Calu3 (cell line): ENCODE data around the gene SLC22A31. TPM values are rescaled to one million over a fixed set of nuclear protein-coding genes. Genes with fewer than 3 reads are reported as not detected.

Experiments used
- BruUV-seq: library from RNA; stranded (reverse); fragments of 400-500 nt; replicated peaks from 2 replicates; lab custom pipeline; 2021; lab: Mats Ljungman, UMichigan
- CTCF ChIA-PET: fragments of 300-600 bp; sonication (Branson Sonifier 250); formaldehyde crosslinking; loops from one replicate; lab custom pipeline; 2022; ENCODE audit warnings: antibody characterized with exemption; lab: Charles Lee
- DNase-seq: peaks from one replicate; pipeline ENCODE4 v3.0.0; 2022
- H3K27ac Mint-ChIP-seq: one replicate; pipeline ENCODE4 v1.8.0; 2022; ENCODE audit warnings: mixed read lengths; ENCODE audit not compliant: unreplicated experiment
- H3K27me3 Mint-ChIP-seq: one replicate; pipeline ENCODE4 v1.8.0; 2022; ENCODE audit warnings: mixed read lengths; ENCODE audit not compliant: unreplicated experiment
- H3K36me3 Mint-ChIP-seq: one replicate; pipeline ENCODE4 v1.8.0; 2022; ENCODE audit warnings: mild to moderate bottlenecking, moderate library complexity, mixed read lengths; ENCODE audit not compliant: insufficient read depth, unreplicated experiment
- H3K4me1 Mint-ChIP-seq: one replicate; pipeline ENCODE4 v1.8.0; 2022; ENCODE audit warnings: mild to moderate bottlenecking, low read depth, mixed read lengths; ENCODE audit not compliant: unreplicated experiment
- H3K4me3 Mint-ChIP-seq: one replicate; pipeline ENCODE4 v1.8.0; 2022; ENCODE audit warnings: mild to moderate bottlenecking, low read depth, moderate library complexity, mixed read lengths; ENCODE audit not compliant: unreplicated experiment
- H3K9me3 Mint-ChIP-seq: one replicate; pipeline ENCODE4 v1.8.0; 2022; ENCODE audit warnings: low read depth, mixed read lengths; ENCODE audit not compliant: unreplicated experiment
- CTCF ChIP-seq: fragments of 200-600 bp; IDR thresholded peaks from one replicate; pipeline ENCODE4 v1.8.0; 2022; ENCODE audit warnings: antibody characterized with exemption; ENCODE audit not compliant: unreplicated experiment
- intact Hi-C: fragments of 100-400 bp; cut with micrococcal nuclease; formaldehyde crosslinking; loops from one replicate; pipeline ENCODE4 v1.10.0; 2022; ENCODE audit not compliant: unreplicated experiment
- total RNA-seq: library from RNA; stranded (reverse); gene quantifications from 2 replicates; pipeline ENCODE4 v1.2.3, GENCODE V29; 2022

The SLC22A31 gene
- total RNA-seq, 1 experiment from 2014 or later: 0.52 TPM

GRCh38 chr16:89150090-89150835, 50.1 kb downstream of the SLC22A31 start:
- H3K4me3 Mint-ChIP-seq: no peak overlapping the region
- peaks cover 54% of the 10 kb centered on the region for H3K36me3 Mint-ChIP-seq
- no peak for TF ChIP-seq CTCF
- peaks cover 13% of the 10 kb centered on the region for H3K9me3 Mint-ChIP-seq
- BruUV-seq: no TSS peak
- DNase-seq: no peak
- H3K27ac Mint-ChIP-seq: no peak overlapping the region
- intact Hi-C loops: no loop called here
- H3K27me3 Mint-ChIP-seq: peaks cover 13% of the 10 kb centered on the region
- CTCF ChIA-PET: no interaction called here
- H3K4me1 Mint-ChIP-seq: peaks cover 6% of the 10 kb centered on the region

- no TSS peak for BruUV-seq
- Mint-ChIP-seq H3K9me3 (peaks cover 13% of the 10 kb centered on the region), H3K36me3 (peaks cover 45% of the 10 kb centered on the region), H3K4me3 (no peak overlapping the region), H3K27ac (peak overlapping the region; percentile 7), H3K27me3 (peaks cover 4% of the 10 kb centered on the region), H3K4me1 (peaks cover 4% of the 10 kb centered on the region)
- TF ChIP-seq CTCF: no peak
- DNase-seq: no peak
- intact Hi-C loops: no loop called here
- CTCF ChIA-PET: no interaction called here
Observed at GRCh38 chr16:89149386-89149785, 51.0 kb downstream of the SLC22A31 start.

GRCh38 chr16:89147085-89147817, 53.1 kb downstream of the SLC22A31 start:
- Mint-ChIP-seq H3K27me3 (no peaks in the 10 kb centered on the region), H3K27ac (peak overlapping the region; percentile 69), H3K4me3 (no peak overlapping the region), H3K4me1 (no peaks in the 10 kb centered on the region), H3K36me3 (peaks cover 33% of the 10 kb centered on the region), H3K9me3 (peaks cover 13% of the 10 kb centered on the region)
- BruUV-seq: no TSS peak
- CTCF ChIA-PET: no interaction called here
- no peak for DNase-seq
- TF ChIP-seq CTCF: no peak
- intact Hi-C loops: no loop called here

- peaks cover 13% of the 10 kb centered on the region for H3K9me3 Mint-ChIP-seq
- no peak overlapping the region for H3K27ac Mint-ChIP-seq
- intact Hi-C loops: no loop called here
- no peaks in the 10 kb centered on the region for H3K27me3 Mint-ChIP-seq
- no peak for DNase-seq
- H3K4me3 Mint-ChIP-seq: no peak overlapping the region
- CTCF ChIA-PET: no interaction called here
- TF ChIP-seq CTCF: no peak
- no TSS peak for BruUV-seq
- peaks cover 32% of the 10 kb centered on the region for H3K36me3 Mint-ChIP-seq
- no peaks in the 10 kb centered on the region for H3K4me1 Mint-ChIP-seq
Observed at GRCh38 chr16:89146211-89147005, 53.9 kb downstream of the SLC22A31 start.
